Tibial artery (tissue), 4 donors: Measurements from ENCODE around the gene VSTM2B.

Experiments
- DNase-seq, 2 donors: peaks; one replicate each; pipeline ENCODE4 v3.0.0-alpha.2; 2019
- H3K27ac ChIP-seq, 2 donors: fragments of 200-600 bp; sonication (generic) in 1 of 2; 1 replicate in 1 of 2; 2 replicates in 1 of 2; pipeline ENCODE4 v1.5.1; 2018 to 2019; ENCODE audit warnings: mild to moderate bottlenecking in 1 of 2
- H3K27me3 ChIP-seq, 2 donors: fragments of 200-600 bp; sonication (generic) in 1 of 2; one replicate each; pipeline versions ENCODE4 v1.5.1 to v1.6.0; 2016 to 2019
- H3K36me3 ChIP-seq, 3 donors: fragments of 200-600 bp; sonication (generic) in 2 of 3; one replicate each; pipeline ENCODE4 v1.5.1; 2016 to 2019; ENCODE audit warnings: mild to moderate bottlenecking in 2 of 3
- H3K4me1 ChIP-seq, 4 donors: fragments of 200-600 bp; sonication (generic) in 2 of 4; 1 replicate in 3 of 4; 2 replicates in 1 of 4; pipeline ENCODE4 v1.5.1; 2016 to 2019
- H3K4me3 ChIP-seq, 2 donors: fragments of 200-600 bp; sonication (generic) in 1 of 2; 1 replicate in 1 of 2; 2 replicates in 1 of 2; pipeline ENCODE4 v1.5.1; 2018 to 2019; ENCODE audit warnings: mild to moderate bottlenecking in 2 of 2
- H3K9me3 ChIP-seq, 3 donors: fragments of 200-600 bp; sonication (generic) in 1 of 3; one replicate each; pipeline ENCODE4 v1.5.1; 2016 to 2019
- intact Hi-C: fragments of 100-400 bp; cut with DNase I; formaldehyde crosslinking; loops from one replicate; pipeline ENCODE4 v1.15.0; 2023; ENCODE audit warnings: low total_unique reads
- TF ChIP-seq, protein P1 (sequence below), 2 experiments: fragments of 200-600 bp in 1 of 2; fragments of 450-650 bp in 1 of 2; IDR thresholded peaks; one replicate each; pipeline ENCODE4 v1.5.1; 2017 to 2019; ENCODE audit warnings: antibody characterized with exemption in 2 of 2, mild to moderate bottlenecking in 1 of 2, moderate library complexity in 1 of 2

The VSTM2B gene

DNA sequence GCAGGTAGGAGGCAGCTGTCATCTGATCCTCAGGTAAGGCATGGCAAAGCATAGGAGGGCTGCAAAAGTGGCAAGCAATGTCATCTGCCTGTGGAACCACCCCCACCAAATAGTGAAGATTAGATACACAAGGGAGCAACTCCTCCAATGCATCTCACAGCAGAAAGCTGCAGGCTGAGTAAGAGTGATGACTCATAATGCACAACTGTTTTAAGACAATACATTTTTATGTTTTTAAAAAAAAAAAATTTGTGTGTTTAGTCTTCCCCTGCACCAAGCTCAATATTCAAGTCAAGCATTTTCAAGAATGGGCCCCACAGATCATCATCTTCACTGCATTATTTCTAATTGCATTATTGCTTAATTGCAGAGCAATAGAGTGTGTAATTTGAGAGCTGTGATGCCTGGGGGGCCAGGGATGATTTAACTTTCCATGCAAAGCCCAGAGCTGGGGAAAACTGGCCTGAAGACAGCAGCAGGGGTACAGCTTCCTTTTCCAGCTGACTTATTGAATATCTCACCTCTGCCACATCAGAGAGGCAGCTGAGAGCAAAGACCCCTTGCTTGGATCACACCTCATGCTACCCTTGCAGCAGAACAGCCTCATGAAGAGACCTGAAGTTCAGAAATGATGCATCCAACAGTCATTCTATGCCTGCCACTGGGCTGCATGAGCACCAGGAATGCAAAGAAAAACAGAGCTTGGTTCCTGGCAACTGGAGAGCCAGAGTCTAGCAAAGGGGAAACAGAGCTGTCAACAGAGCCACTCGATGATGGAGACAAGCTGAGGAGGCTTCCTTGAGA lies 57.6 kb downstream of the VSTM2B start:
- TF ChIP-seq, protein P1, sequence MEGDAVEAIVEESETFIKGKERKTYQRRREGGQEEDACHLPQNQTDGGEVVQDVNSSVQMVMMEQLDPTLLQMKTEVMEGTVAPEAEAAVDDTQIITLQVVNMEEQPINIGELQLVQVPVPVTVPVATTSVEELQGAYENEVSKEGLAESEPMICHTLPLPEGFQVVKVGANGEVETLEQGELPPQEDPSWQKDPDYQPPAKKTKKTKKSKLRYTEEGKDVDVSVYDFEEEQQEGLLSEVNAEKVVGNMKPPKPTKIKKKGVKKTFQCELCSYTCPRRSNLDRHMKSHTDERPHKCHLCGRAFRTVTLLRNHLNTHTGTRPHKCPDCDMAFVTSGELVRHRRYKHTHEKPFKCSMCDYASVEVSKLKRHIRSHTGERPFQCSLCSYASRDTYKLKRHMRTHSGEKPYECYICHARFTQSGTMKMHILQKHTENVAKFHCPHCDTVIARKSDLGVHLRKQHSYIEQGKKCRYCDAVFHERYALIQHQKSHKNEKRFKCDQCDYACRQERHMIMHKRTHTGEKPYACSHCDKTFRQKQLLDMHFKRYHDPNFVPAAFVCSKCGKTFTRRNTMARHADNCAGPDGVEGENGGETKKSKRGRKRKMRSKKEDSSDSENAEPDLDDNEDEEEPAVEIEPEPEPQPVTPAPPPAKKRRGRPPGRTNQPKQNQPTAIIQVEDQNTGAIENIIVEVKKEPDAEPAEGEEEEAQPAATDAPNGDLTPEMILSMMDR (IDR thresholded peaks at IDR 0.05), result no peak
- Histone ChIP-seq H3K9me3 (peaks cover 0 to 6% (median 0%) of the 10 kb centered on the region in 3 donors), H3K4me1 (no peaks in the 10 kb centered on the region), H3K27me3 (peaks cover 0 to 26% of the 10 kb centered on the region in 2 donors), H3K36me3 (no peaks in the 10 kb centered on the region), H3K27ac (no peak overlapping the region), H3K4me3 (no peak overlapping the region)
- intact Hi-C loops, result no loop called here
- no peak for DNase-seq

DNA sequence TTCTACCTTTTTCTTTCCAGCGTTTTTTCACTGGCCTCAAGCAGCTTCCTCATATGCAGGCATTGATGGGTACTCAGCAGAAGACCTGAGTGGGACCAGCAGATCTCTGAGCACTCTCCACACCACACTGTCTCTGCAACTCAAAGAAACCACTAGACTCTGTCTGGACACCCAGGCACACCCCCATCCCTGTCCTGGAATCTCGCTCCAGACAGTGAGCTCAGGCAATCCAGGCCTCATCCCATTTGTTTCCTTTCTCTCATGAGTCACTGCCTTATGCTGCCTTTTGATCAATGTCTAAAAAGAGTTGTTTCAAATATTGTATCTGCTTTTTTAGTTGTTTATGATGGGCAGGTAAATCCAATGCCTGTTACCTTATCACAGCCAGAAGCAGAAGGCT lies 60.6 kb downstream of the VSTM2B start:
- intact Hi-C loops, result no loop called here
- Histone ChIP-seq H3K36me3 (no peaks in the 10 kb centered on the region), H3K4me1 (no peaks in the 10 kb centered on the region), H3K27me3 (peaks cover 0 to 21% of the 10 kb centered on the region in 2 donors), H3K27ac (no peak overlapping the region), H3K9me3 (peaks cover 0 to 2% (median 0%) of the 10 kb centered on the region in 3 donors), H3K4me3 (no peak overlapping the region)
- DNase-seq, result no peak
- TF ChIP-seq, protein P1 (IDR thresholded peaks at IDR 0.05), result no peak

DNA sequence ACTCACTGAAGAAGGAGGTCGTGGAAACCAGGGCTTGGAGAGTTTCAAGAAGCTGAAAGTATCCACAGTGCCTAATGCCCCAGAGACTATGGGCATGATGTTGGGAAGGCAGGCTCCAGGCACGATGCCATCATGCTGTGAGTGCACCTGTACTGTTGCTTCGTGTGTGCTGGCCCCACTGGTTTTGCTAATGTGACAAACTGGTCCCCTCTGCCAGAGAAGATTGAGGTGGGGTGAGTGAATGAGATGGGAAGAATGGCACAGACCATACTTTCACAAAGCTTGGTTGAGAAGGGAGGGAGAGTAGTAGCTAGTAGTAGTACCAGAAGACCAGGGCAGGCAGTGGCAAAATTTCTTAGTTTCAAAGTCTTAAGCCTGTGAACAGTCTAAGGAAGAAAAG lies 61.3 kb downstream of the VSTM2B start:
- Histone ChIP-seq H3K27me3 (peaks cover 0 to 22% of the 10 kb centered on the region in 2 donors), H3K4me3 (no peak overlapping the region), H3K27ac (no peak overlapping the region), H3K4me1 (no peaks in the 10 kb centered on the region), H3K9me3 (no peaks in the 10 kb centered on the region), H3K36me3 (no peaks in the 10 kb centered on the region)
- intact Hi-C loops, result no loop called here
- TF ChIP-seq, protein P1 (IDR thresholded peaks at IDR 0.05), result no peak
- no peak for DNase-seq

DNA sequence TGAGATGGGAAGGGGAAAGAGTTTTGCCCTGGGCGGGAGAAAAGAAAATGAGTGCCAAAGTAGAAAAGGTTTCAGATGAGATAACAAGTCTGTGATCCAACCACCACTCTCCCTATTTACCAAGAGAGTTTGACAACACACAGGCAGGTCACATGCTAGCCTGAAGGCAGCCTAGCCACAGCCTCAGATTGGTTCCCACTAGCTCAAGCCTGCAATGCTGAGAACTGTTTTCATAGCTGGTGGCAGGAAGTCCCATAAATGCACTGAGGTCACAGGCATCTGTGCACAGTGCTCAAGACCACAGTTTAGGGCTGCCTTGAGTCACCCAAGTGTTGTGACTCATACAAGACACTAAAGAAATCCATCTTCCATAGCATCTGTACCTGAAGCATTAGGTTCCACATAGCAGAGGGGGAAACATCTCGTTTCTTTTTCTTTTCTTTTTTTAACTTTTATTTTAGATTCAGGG lies 61.8 kb downstream of the VSTM2B start:
- no peaks in the 10 kb centered on the region for H3K4me1 ChIP-seq
- TF ChIP-seq, protein P1 (IDR thresholded peaks at IDR 0.05), result no peak
- H3K27ac ChIP-seq, result no peak overlapping the region
- H3K9me3 ChIP-seq, result no peaks in the 10 kb centered on the region
- H3K27me3 ChIP-seq, result peaks cover 0 to 22% of the 10 kb centered on the region in 2 donors
- H3K4me3 ChIP-seq, result no peak overlapping the region
- no peaks in the 10 kb centered on the region for H3K36me3 ChIP-seq
- no peak for DNase-seq
- intact Hi-C loops, result no loop called here

DNA sequence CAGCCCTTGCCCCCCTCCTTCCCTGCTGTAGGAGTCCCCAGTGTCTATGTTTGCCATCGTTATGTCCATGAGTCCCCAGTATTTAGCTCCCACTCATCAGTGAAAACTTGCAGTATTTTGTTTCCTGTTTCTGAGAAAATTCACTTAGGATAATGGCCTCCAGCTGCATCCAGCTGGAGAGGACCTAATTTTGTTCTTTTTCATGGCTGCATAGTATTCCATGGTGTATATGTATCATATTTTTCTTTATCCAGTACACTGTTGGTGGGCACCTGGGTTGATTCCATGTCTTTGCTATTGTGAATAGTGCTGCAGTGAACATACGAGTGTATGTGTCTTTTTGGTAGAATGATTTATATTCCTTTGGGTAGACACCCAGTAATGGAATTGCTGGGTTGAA lies 62.3 kb downstream of the VSTM2B start:
- TF ChIP-seq, protein P1 (IDR thresholded peaks at IDR 0.05), result no peak
- Histone ChIP-seq H3K36me3 (no peaks in the 10 kb centered on the region), H3K27me3 (peaks cover 0 to 22% of the 10 kb centered on the region in 2 donors), H3K9me3 (no peaks in the 10 kb centered on the region), H3K27ac (no peak overlapping the region), H3K4me3 (no peak overlapping the region), H3K4me1 (no peaks in the 10 kb centered on the region)
- intact Hi-C loops, result no loop called here
- no peak for DNase-seq
